H1 (cell line): ENCODE measurements around the gene RSAD1. TPM values are rescaled to one million over a fixed set of nuclear protein-coding genes. Genes with fewer than 3 reads are reported as not detected.

Source experiments
- CTCF ChIA-PET: fragments of 300-600 bp; sonication (Branson Sonifier 250); formaldehyde crosslinking; loops from one replicate; lab custom pipeline; 2021; ENCODE audit not compliant: partially characterized antibody; lab: Charles Lee
- POLR2A ChIA-PET: fragments of 300-600 bp; sonication (Branson Sonifier 250); formaldehyde crosslinking; loops from one replicate; lab custom pipeline; 2021; ENCODE audit warnings: inconsistent platforms; ENCODE audit not compliant: partially characterized antibody; lab: Charles Lee
- DNase-seq, 2 experiments: peaks; one replicate each; pipeline versions ENCODE4 v3.0.0 to v3.0.0-alpha.2; 2010 to 2022; ENCODE audit warnings: low spot score in 2 of 2, low read depth in 1 of 2, mixed read lengths in 1 of 2
- FAIRE-seq: peaks from 2 replicates; lab custom pipeline; 2011; peaks lifted over from hg19 to GRCh38; lab: Jason Lieb, UNC
- H2AFZ ChIP-seq: 2 replicates; pipeline ENCODE4 v1.8.1; 2012; ENCODE audit warnings: low read length, inconsistent platforms
- H2AK5ac ChIP-seq: 2 replicates; pipeline ENCODE4 v1.6.1; 2013; ENCODE audit warnings: low read depth, low read length
- H2BK120ac ChIP-seq: replicated peaks from 2 replicates; pipeline ENCODE3; 2013; ENCODE audit warnings: low read depth, low read length, inconsistent platforms
- H2BK12ac ChIP-seq: 2 replicates; pipeline ENCODE4 v1.6.1; 2013; ENCODE audit warnings: low read depth, low read length
- H2BK15ac ChIP-seq: 2 replicates; pipeline ENCODE4 v1.6.1; 2013; ENCODE audit warnings: low read length
- H2BK20ac ChIP-seq: 2 replicates; pipeline ENCODE4 v1.6.1; 2013; ENCODE audit warnings: low read length
- H2BK5ac ChIP-seq: 2 replicates; pipeline ENCODE4 v1.6.1; 2013; ENCODE audit warnings: low read depth, low read length
- H3K14ac ChIP-seq: 2 replicates; pipeline ENCODE4 v1.6.1; 2013; ENCODE audit warnings: inconsistent platforms; ENCODE audit not compliant: insufficient read length
- H3K18ac ChIP-seq: 2 replicates; pipeline ENCODE4 v1.6.1; 2013; ENCODE audit warnings: low read length; ENCODE audit errors: extremely low read depth
- H3K23ac ChIP-seq: 2 replicates; pipeline ENCODE4 v1.6.1; 2013; ENCODE audit warnings: inconsistent platforms; ENCODE audit not compliant: insufficient read length
- H3K23me2 ChIP-seq: 2 replicates; pipeline ENCODE4 v1.6.1; 2013; ENCODE audit warnings: low read depth, low read length
- H3K27ac ChIP-seq: 2 replicates; pipeline ENCODE4 v1.6.1; 2011; ENCODE audit warnings: low read depth, low read length, inconsistent platforms
- H3K27me3 ChIP-seq, 4 experiments: replicated peaks in 1 of 4; 1 replicate in 1 of 4; 2 replicates in 3 of 4; pipeline versions ENCODE4 v1.6.1 to v1.8.1; 2011 to 2013; ENCODE audit warnings: low read length in 3 of 4, mild to moderate bottlenecking in 3 of 4, inconsistent platforms in 2 of 4, mixed read lengths in 2 of 4, moderate library complexity in 1 of 4; ENCODE audit not compliant: control insufficient read depth in 3 of 4, insufficient read depth in 3 of 4; ENCODE audit errors: extremely low read depth in 1 of 4
- H3K36me3 ChIP-seq, 4 experiments: 2 replicates each; pipeline versions ENCODE4 v1.6.1 to v1.8.1; 2011 to 2013; ENCODE audit warnings: mild to moderate bottlenecking in 4 of 4, low read length in 3 of 4, moderate library complexity in 2 of 4, control low read depth in 1 of 4, inconsistent platforms in 1 of 4; ENCODE audit not compliant: insufficient read depth in 4 of 4, control insufficient read depth in 2 of 4
- H3K4ac ChIP-seq: replicated peaks from 2 replicates; pipeline ENCODE3; 2013; ENCODE audit warnings: low read length, low read depth, mixed read lengths, inconsistent platforms; ENCODE audit not compliant: insufficient read length
- H3K4me1 ChIP-seq, 4 experiments: replicated peaks in 1 of 4; 1 replicate in 1 of 4; 2 replicates in 3 of 4; pipeline versions ENCODE4 v1.6.1 to v1.8.1; 2011 to 2013; ENCODE audit warnings: low read length in 3 of 4, inconsistent platforms in 2 of 4, mixed read lengths in 1 of 4; ENCODE audit not compliant: insufficient read depth in 4 of 4, control insufficient read depth in 3 of 4
- H3K4me2 ChIP-seq, 2 experiments: 2 replicates each; pipeline versions ENCODE4 v1.6.1 to v1.8.1; 2011 to 2013; ENCODE audit warnings: low read depth in 2 of 2, low read length in 2 of 2, control low read depth in 1 of 2, inconsistent platforms in 1 of 2, mild to moderate bottlenecking in 1 of 2; ENCODE audit not compliant: insufficient read depth in 1 of 2
- H3K4me3 ChIP-seq, 4 experiments: fragments of 200-600, 300-600 bp in 1 of 4; sonication (generic), shearing (Covaris generic), sonication (Bioruptor Twin) in 1 of 4; 2 replicates each; pipeline versions ENCODE4 v1.5.1 to v1.8.1; 2011 to 2016; ENCODE audit warnings: low read length in 4 of 4, low read depth in 3 of 4, control low read depth in 2 of 4, inconsistent platforms in 2 of 4, mild to moderate bottlenecking in 2 of 4, mixed read lengths in 1 of 4, moderate library complexity in 1 of 4; ENCODE audit not compliant: insufficient read depth in 2 of 4; ENCODE audit errors: extremely low read depth in 1 of 4
- H3K56ac ChIP-seq: replicated peaks from 2 replicates; pipeline ENCODE3; 2013; ENCODE audit warnings: low read depth, mild to moderate bottlenecking, mixed read lengths, low read length, inconsistent platforms; ENCODE audit not compliant: insufficient read length
- H3K79me1 ChIP-seq: 2 replicates; pipeline ENCODE4 v1.6.1; 2013; ENCODE audit warnings: low read depth, low read length, control low read depth
- H3K79me2 ChIP-seq, 2 experiments: 2 replicates each; pipeline versions ENCODE4 v1.6.1 to v1.8.1; 2012 to 2013; ENCODE audit warnings: low read length in 2 of 2, mild to moderate bottlenecking in 2 of 2, inconsistent platforms in 1 of 2; ENCODE audit not compliant: insufficient read depth in 2 of 2, control insufficient read depth in 1 of 2
- H3K9ac ChIP-seq, 4 experiments: replicated peaks in 1 of 4; 1 replicate in 1 of 4; 2 replicates in 3 of 4; pipeline versions ENCODE4 v1.6.1 to v1.8.1; 2011 to 2013; ENCODE audit warnings: low read depth in 3 of 4, low read length in 3 of 4, control low read depth in 2 of 4, mild to moderate bottlenecking in 2 of 4, moderate library complexity in 2 of 4, inconsistent platforms in 1 of 4; ENCODE audit errors: extremely low read depth in 1 of 4
- H3K9me3 ChIP-seq, 2 experiments: 2 replicates each; pipeline versions ENCODE4 v1.6.1 to v1.8.1; 2012 to 2013; ENCODE audit warnings: mild to moderate bottlenecking in 2 of 2, moderate library complexity in 2 of 2, control low read depth in 1 of 2, inconsistent platforms in 1 of 2, low read depth in 1 of 2, low read length in 1 of 2, mixed read lengths in 1 of 2; ENCODE audit not compliant: insufficient read depth in 2 of 2
- H4K20me1 ChIP-seq, 2 experiments: replicated peaks in 1 of 2; 2 replicates each; pipeline versions ENCODE3 to v1.8.1; 2011 to 2013; ENCODE audit warnings: inconsistent platforms in 2 of 2, low read length in 2 of 2, mild to moderate bottlenecking in 1 of 2; ENCODE audit not compliant: insufficient read depth in 2 of 2, control insufficient read depth in 1 of 2
- H4K5ac ChIP-seq: 2 replicates; pipeline ENCODE4 v1.6.1; 2013; ENCODE audit warnings: low read length, low read depth, mixed read lengths, inconsistent platforms; ENCODE audit not compliant: insufficient read length
- H4K8ac ChIP-seq: 2 replicates; pipeline ENCODE4 v1.8.0; 2013; ENCODE audit warnings: mild to moderate bottlenecking, moderate library complexity, low read length, inconsistent platforms; ENCODE audit not compliant: insufficient read depth; ENCODE audit errors: extremely low read depth
- H4K91ac ChIP-seq: replicated peaks from 2 replicates; pipeline ENCODE3; 2013; ENCODE audit warnings: low read length, mixed read lengths, inconsistent platforms; ENCODE audit not compliant: insufficient read length
- MAFK ChIP-seq: IDR thresholded peaks from 2 replicates; pipeline ENCODE4 v1.6.1; 2012; ENCODE audit warnings: low read depth, mild to moderate bottlenecking, improper control_type of control experiment, low read length
- SIN3A ChIP-seq, 2 experiments: IDR thresholded peaks in 1 of 2; conservative IDR thresholded peaks in 1 of 2; 2 replicates each; pipeline ENCODE4 v1.6.1; 2011 to 2012; ENCODE audit warnings: low read length in 2 of 2, improper control_type of control experiment in 1 of 2, low read depth in 1 of 2, mild to moderate bottlenecking in 1 of 2
- WGBS, 2 experiments: shearing (Covaris generic) in 1 of 2; methylation state at CpG; one replicate each; pipeline versions ENCODE4 v1.1.6 to v1.1.7; 2013 to 2015; ENCODE audit warnings: low lambda C conversion rate in 2 of 2, mixed read lengths in 2 of 2, inconsistent platforms in 1 of 2, low coverage in 1 of 2, missing lambda C conversion rate in 1 of 2; ENCODE audit not compliant: insufficient replicate concordance in 2 of 2, insufficient coverage in 1 of 2, insufficient read length in 1 of 2; ENCODE audit errors: extremely low coverage in 1 of 2, missing lambda C conversion rate in 1 of 2; 5-methylcytosine and 5-hydroxymethylcytosine counted together
- polyA plus RNA-seq, 7 experiments: library from polyadenylated mRNA; depleted of rRNA in 3 of 7; stranded (reverse) in 5 of 7; unstranded in 2 of 7; fragments of >200 nt in 5 of 7; fragments of 200-250 nt in 2 of 7; gene quantifications; 1 replicate in 5 of 7; 2 replicates in 1 of 7; 4 replicates in 1 of 7; pipeline versions ENCODE4 v1.2.1 to v1.2.3, GENCODE V29; 2011 to 2013; ENCODE audit warnings: missing spikeins in 2 of 7, mixed read lengths in 2 of 7
- total RNA-seq: library from RNA; stranded (reverse); fragmentation: NEBNext Ultra II Directional; extraction: Animal tissue kit (Norgen Biotek cat#: 25700); gene quantifications from 2 replicates; pipeline ENCODE4 v1.2.1, GENCODE V29; 2021

Gene RSAD1
- total and polyA plus RNA-seq, 2 of the 8 experiments (the other 6 are each of a cell fraction or from before 2014, with no cell fraction given) = 17.9 to 33.5 TPM

DNA sequence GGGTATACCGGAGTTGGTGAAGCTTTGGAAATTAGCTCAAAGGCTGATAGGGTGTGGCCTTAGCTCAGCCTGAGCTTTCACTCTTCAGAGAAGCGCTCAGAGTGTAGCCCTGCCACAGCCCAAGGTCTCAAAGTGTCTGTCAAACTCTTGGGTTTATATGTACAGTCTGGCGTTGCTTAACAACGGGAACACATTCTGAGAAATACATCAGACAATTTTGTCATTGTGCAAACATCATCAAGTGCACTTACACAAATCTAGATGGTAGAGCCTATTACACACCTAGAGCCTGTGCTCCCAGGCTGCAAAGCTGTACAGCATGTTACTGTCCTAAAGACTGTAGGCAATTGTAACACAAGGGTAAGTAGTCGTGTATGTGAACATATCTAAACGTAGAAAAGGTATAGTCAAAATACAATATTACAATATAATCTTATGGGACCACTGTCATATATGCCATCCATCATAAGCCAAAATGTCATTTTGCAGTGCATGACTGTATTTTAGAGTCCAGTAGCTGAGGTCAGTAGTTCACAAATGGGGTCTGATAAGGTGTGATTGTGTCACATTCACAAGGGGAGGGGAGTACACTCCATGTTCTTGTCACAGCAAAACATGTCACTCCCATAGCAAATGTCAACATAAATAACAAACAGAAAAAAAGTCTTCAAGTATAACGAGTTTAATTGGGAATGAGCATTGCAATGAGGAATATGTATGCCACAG, 30.6 kb upstream of the RSAD1 start:
- POLR2A ChIA-PET = no interaction called here
- Histone ChIP-seq H3K56ac (no peak overlapping the region), H3K79me1 (no peaks in the 10 kb centered on the region; the same call in 1 of the 2 replicates), H2AK5ac (no peak overlapping the region), H3K27me3 (no peaks in the 10 kb centered on the region), H3K9me3 (no peaks in the 10 kb centered on the region), H3K79me2 (no peaks in the 10 kb centered on the region), H3K4me1 (no peaks in the 10 kb centered on the region), H2BK120ac (no peak overlapping the region), H3K9ac (no peak overlapping the region), H3K18ac (no peak overlapping the region), H2BK5ac (no peak overlapping the region), H3K4ac (no peak overlapping the region), H2BK12ac (no peak overlapping the region), H3K23ac (no peak overlapping the region), H2BK15ac (no peak overlapping the region), H3K23me2 (no peaks in the 10 kb centered on the region; the same call in 1 of the 2 replicates), H3K27ac (no peak overlapping the region), H2BK20ac (no peak overlapping the region), H3K36me3 (no peaks in the 10 kb centered on the region), H3K4me2 (no peak overlapping the region), H4K20me1 (peaks cover 0 to 1% of the 10 kb centered on the region in 2 experiments), H4K5ac (no peak overlapping the region), H4K8ac (no peak overlapping the region), H4K91ac (no peak overlapping the region), H3K4me3 (no peak overlapping the region), H3K14ac (no peak overlapping the region), H2AFZ (no peak overlapping the region)
- no peak for DNase-seq
- FAIRE-seq = no peak
- TF ChIP-seq MAFK (no peak), SIN3A (conservative IDR thresholded peaks at IDR 0.05 in 1 of 2, IDR thresholded peaks at IDR 0.05 in 1 of 2; ENCODE audit: low read depth in 1 of 2, low read length in 2 of 2) (no peak)
- CTCF ChIA-PET = interaction anchor here (0.6 to 1.2 kb wide), 3 partner anchors 8 to 23 kb away, joined by 3 read pairs; no protein-coding TSS in a partner anchor
- 91% methylated on average over 7 of the region's 7 CpGs; no CpG with 5 or more reads in 1 of the 2 experiments for WGBS, 2 experiments
